HG03354 (cell line): ENCODE results near the gene MRPS23.

ENCODE experiments used
- ATAC-seq: cut with Tn5 transposase; IDR thresholded peaks from one replicate; pipeline ENCODE4 v1.9.1; 2021; ENCODE audit warnings: mild to moderate bottlenecking; ENCODE audit not compliant: unreplicated experiment, poor library complexity, severe bottlenecking

The MRPS23 gene

DNA sequence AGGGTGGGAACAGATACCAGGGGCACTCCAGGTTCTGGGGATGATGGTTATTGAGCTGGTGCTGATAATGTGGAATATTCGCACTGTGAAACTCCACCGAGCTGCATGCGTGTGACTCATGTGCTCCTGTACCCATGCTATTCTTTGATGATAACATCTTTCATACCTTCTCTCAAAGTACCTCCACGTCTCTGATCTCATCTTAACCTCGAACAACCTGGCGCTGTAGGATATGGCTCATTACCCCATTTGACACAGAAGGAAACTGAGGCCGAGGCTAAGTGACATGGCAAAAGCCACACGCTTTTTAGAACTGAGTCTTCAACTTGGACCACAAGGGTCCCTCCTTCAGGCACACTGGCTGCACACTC lies 30.2 kb upstream of the MRPS23 start:
- no peak for ATAC-seq

DNA sequence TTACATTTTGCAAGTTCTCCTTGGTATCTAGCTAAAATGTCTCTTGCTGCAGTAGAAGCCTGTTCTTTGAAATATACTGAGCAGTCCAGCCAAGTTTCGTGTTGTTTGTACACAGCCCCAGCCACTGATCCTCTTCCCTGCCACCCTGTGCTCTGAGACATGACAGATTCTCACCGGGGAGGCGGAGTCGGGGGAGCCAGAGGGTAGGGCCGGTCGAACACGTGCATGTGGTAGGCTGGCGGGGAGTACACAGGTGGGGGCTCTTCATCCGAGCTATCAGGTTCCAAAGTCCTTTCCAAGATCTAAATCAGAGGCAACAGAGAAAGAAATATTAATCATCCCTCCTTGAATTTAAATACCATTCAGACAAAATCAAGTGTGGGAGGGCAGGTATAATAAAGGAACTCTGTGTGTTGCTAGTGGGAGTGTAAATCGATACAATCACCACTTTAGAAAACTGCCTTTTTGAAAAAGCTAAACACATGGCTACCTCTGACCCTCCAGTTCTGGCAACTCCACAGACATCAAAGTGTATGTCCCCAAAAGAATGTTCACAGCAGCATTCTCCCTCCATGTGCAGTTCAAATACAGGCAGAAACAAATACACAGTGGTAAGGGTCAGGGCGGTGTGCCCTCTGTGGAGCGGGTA lies 29.7 kb upstream of the MRPS23 start:
- no peak for ATAC-seq

DNA sequence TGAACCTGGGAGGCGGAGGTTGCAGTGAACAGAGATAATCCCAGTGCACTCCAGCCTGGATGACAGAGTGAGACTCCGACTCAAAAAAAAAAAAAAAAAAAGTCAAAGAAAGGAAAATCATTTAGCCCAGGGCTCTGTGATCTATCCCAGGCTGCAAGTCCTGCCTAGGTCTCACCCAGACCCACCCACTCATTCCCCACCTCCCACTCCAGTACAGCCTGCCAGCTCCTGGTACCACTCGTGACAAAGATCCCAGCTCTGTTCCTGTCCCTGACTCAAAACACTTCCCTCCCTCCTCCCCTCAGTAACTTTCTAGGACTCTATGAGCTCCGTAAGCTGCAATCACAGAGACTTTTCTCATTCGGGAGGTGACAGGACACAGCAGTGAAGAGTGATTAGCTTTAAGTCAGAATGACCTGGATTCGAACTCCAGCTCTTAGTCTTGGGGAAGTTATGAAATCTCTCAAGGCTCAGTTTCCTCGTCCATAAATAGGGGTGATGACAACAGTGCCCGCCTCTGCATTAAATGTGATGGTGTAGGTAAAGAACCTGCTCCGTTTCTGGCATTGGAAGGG lies 28.0 kb upstream of the MRPS23 start:
- no peak for ATAC-seq

DNA sequence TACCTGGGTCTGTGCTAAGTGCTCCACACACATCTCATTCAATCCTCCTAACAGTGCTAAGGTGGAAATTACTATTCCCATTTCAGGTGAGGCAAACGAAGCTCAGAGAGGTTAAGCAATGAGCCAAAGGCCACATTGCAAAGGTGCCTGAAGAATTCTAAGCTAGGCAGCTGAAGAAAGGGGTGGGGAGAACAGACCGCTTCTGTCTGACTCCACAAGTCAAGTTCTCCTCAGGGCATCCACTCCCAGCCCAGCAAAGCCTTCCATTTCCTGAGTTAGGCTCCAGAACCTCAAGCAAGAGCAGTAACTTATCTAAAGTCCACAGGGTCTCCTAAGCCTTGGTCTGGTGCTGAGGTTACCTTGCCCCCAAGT lies 27.0 kb upstream of the MRPS23 start:
- no peak for ATAC-seq

DNA sequence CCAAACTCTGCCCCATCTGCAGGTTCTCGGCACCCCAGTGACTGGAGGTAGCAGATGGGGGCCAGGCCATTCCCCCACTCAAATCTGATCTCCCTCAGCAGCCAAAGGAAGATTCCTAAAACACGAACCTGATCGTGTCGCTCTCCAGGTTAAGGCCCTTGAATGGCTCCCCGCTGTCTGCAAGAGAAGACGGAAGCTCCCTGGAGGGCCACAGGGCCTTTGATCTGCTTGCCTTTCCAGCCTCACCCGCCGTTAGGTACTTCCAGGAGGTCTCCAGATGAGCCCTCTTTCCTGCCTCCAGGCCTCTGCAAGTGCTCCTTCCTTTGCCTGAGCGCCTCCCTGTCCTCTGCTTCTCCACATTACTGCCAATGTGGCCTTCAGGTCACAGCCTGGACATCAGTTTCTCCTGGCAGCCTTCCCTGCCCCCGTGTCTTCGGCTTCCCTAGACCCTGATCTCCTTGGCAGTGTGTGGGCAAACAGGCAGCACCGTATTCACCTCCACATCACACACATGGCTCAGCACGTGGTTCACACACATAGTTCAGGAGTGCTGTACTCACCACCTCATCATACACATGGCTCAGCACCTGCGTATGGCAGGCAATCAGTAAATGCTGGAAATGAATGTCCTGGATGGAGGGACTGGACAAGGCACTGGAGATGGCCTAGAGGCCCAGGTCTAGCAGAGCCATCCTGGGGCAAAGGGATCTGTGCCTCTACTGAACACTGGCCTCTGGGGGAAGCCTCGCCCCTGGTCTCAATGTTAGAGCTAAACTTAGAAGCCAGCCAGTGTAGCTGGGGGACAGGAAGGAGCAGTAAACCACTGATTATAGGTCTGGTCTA lies 26.4 kb upstream of the MRPS23 start:
- no peak for ATAC-seq

DNA sequence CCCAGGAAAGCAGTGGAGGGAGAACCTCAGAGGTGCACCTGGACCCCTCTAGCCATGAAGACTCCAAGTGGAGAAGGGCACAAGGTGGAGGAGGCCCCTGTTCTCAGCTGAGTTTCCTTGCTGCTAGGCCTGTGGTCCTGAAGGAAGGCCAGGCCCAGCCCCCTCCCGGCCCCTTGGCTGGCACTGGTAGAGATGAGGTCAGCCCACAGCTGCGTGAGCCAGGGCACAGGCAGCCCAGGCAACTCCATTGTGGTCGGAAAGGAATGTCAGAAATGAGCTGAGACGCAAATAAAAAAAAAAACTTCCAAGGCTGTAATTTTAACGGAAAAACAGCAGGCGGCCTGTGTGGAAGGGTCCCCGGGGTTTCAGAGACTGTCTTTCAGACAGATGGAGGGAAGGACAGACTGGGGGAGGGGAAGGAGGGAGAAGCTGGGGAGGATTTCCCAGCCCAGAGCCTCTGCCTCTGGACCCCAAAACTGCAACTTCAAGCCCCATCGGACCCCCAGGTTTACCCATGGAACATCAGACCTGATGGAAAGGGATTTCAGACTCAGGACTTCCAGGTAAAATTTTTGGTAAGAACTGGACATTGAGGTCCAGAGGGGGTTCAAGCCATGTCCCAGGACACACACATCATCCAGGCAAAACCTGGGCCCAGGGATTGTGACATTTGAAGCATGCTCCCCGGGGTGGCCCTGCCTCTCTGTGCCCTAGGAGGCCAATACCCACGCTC lies 25.6 kb upstream of the MRPS23 start:
- no peak for ATAC-seq

DNA sequence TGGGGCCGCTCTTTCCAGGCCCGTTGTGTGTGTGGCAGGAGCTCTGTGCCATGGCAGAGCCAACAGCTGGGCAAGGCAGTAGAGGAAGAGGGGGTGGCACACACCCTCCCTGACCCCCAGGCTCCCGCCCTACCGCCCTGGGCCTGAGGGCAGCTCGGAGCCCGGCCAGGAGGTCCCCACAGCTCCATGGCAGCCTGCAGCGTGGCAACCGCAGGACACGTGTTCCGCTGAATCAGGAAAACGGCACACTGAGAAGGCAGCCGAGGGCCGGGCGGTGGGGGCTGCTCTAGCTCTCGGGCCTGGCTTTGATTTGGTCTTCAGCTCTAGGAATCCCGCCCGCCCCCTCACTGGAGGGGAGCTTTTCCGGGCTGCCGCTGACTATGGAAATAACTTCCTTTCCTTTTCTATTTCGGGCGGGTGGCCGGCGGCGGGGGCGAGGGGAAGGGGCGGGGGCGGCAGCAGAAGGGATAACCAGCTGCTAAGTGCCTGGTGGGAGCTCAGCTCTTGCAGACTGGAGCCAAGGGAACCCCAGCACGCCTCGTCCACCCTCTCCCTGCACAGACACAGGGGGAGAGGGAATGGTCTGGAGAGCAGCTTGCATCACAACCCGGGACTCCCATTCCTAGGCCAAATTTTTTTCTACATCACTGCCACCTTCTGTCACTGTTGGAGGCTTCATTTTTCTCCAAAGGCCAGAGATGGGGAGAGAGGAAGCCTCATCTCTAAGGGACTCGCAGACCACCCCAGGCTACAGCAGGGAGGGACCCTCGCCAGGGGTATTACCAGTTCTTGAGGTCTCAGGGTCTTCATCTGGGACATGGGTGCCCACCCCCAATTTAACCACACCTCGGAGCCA lies 24.8 kb upstream of the MRPS23 start:
- no peak for ATAC-seq

DNA sequence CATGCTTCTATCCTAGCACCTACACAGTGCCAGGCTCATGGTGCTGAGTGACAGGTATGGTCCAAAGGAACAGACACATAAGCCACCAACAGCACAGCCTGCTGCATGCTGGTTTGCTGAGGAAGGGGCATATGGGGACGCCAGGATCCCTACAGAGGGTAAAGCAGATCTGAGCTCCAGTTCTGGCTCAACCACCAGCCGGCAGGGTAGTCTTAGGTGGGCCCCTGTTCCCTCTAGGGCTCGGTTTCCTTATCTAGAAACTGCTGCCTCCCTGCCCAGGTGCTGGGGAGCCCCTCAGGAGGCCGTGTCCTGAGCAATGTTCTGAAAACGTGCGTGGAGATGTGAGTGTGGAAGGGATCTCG lies 24.2 kb upstream of the MRPS23 start:
- ATAC-seq, result no peak

DNA sequence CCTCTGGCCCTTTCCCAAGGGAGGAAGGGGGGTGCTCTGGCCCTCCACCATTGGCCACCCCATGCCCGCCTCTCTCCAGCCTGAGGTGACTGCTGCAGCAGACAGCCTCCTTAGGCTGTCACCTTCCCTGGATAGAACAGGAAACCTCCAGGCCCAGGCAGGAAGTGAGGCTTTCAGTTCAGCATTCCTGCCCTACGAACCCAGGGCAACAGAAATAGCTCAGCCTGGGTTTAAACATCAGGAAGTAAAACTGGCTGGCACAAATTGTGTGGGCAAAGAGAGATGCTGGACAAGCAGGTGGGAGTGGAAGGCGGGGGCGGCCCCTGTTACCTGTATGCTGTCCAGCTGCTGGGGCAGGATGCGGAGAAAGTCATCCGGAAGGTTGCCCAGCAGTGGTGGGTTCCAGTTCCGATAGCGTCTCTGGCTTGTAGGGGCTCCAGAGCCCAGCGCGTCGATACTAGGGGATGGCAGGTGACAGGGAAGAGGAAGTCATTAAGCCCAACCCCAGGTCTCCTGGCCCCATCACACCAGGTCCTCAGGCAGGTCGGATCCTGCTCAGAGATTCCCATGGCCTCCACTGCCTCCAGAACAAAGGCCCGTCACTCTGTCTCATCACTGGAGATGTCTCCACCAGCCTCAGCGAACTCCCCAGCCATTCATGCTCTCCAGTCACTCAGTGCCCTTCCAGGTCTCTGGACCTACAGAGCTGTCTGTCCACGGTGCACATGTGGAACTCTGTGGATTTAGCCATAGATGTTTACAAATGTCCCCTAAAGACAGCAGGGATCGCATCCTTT lies 23.6 kb upstream of the MRPS23 start:
- no peak for ATAC-seq

DNA sequence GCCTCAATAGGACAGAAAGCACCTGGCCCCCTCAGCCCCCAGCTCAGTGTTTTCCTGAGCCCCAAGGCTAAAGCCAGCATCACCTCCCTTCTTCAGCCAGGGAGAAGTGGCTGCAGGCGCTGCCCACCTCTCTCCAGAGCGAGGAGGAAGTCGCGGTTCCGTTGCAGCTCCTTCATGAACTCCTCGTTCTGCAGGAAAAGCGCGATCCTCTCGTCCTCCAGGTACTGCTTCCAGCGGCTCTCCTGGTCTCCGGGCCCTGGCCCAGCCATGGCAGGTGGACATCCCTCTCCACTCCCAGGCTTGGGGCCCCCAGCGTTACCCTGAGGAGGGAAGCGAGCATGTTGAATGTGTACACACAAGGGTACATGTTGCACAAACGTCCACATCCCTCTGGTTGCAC lies 22.7 kb upstream of the MRPS23 start:
- no peak for ATAC-seq

DNA sequence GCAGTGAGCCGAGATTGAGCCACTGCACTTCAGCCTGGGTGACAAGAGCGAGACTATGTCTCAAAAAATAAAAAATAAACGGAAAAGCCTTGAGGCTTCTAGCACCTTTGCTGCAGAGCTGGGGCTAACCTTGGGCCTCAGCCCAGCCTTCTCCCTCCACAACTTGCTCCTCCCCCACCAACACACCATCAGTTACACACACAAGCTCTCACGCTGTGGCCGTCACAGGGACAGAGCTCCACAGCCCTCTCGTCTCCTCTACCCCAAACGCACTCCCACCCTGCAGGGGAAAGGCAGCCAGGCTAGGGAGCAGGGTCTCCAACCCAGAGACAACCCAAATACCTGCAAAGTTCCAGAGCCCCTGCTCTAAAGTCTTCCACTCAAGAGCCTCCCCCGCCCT lies 22.0 kb upstream of the MRPS23 start:
- no peak for ATAC-seq

DNA sequence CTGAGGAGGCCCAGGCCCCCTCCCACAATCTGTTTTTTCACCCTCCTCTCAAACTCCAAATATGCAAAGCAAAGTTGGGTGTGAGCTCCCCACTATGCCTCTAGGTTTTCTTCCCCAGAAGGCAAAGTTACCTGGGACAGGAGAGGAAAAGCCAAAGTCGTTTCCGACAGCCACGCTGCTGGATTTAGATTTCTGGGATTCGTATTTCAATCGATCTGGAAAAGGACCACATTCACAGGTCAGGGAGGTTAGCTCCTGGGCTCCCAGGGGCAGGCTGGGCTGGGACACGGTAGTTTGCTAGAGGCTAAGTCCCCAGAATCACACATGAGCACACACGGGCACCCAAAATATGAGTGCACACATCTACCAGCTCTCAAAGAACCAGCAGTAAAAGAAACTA lies 21.3 kb upstream of the MRPS23 start:
- ATAC-seq, result no peak

DNA sequence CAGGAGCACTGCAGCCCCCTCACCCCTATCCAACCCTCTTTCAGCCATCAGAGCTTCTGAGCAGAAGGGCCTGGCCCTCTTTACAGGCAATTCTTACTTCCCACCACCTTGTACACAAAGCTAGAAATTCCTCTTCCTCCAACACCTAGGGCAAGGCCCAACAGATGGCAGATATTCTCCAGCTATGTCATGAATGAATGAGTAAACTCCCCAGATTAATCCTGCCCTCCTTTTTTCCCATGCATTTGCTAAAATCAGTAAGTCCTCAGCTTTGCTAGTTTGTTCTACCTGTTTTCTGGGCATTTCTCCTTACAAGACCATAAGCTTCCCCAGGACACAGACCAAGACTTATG lies 20.4 kb upstream of the MRPS23 start:
- no peak for ATAC-seq

DNA sequence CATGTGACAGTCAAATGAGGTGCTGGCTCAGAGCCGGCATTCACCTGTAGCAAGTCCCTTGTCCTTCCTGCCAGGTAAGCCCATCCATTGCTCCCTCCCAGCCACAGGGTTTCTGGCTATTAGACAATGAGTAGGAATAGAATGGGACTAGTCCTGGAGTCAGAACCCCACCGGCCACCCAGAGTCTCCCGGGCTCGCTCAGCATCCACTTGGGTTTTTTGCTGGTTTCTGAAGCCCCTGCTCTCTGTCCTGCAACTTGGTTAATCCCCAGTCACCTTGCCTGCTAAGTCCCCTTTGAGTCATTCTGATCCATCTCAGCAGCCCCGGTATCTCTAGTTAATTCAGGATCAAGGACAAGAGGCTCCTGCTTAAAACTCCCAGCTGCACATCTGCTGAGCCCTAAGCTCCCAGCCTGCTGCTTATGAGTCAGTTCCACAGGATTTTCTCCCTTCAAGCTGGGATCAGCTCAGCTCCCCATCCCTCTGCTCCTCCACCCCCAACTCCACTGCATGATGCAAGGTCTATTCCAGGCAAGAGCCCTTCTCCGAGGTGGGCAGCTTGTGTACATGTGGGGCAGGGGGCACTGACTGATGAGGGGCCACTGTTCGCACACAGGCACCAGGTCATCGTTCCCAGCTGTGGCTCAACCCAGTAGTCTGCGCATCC lies 19.9 kb upstream of the MRPS23 start:
- no peak for ATAC-seq

DNA sequence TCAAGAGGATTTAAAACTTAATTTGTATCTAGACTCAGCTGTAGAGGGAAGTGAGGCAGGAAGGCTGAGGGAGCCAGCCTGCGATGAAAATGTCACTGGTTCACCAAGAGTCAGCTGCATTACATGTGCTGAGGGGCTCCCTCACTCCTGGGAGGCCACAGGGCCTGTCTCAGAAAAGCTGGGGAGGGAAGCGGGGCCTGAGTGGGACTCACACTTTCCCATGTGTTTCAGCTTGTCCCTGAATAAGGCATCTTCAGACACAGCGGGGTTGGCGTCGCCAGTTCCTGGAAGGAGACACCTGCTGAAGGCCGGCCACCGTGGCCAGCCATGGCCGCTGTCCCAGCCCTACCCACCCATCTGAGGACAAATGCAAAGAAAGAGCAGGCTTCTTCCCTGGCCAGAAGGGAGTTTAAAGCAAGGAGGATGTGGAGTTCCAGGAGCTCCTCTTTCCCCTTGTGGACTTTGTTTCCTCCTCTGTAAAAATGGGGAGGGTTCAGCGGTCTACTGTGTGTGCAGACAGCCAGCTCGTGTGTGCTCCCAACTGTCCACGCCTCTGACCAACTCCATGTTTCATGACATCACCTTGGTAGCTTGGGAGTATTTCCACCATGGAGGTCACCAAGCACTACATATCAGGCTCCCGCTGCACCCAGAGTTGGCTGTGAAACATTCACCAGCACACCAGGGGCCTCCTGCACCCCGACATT lies 19.2 kb upstream of the MRPS23 start:
- ATAC-seq, result no peak

DNA sequence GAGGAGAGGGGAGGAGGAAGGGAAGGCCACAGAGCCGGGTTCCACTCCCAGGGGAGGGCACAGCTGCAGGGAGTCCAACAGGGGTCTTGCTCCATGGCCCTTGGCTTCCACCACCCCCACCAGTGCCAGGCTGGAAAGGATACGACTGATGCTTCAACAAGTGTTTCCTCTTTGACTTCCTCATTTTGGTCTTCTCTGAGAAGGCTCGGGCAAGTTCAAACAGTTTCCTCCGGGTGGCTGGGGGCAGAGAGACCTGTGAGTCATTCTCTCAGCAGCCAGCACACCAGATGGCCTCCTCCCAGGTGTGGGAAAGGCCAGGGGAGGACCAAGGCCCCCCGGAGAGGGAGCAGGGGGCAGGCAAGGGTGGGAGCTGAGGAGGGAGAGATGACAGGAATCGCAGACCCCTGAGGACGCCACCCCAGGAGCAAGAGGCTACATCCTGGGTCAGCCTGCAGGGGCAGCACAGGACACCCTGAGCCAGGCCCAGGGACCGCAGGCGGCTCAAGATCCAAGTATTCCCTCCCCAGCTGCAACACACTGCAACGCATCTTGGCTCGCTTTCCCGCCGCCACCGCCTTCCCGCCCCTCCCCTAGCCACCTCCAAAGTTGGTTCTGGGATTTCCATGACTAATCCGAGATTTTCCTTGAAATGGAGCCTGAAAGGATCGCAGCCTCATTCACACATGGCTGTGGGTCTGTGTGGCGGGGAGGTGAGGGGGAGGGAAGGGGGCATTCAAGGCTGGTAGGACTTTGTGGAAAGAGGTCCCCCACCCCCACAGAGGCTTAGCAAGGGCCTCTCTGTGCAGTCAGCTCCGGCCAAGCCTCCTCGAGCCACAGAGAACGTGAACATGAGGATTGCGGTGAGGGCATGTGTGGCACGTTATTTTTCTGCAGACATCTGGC lies 18.4 kb upstream of the MRPS23 start:
- ATAC-seq, result peak; percentile 89

DNA sequence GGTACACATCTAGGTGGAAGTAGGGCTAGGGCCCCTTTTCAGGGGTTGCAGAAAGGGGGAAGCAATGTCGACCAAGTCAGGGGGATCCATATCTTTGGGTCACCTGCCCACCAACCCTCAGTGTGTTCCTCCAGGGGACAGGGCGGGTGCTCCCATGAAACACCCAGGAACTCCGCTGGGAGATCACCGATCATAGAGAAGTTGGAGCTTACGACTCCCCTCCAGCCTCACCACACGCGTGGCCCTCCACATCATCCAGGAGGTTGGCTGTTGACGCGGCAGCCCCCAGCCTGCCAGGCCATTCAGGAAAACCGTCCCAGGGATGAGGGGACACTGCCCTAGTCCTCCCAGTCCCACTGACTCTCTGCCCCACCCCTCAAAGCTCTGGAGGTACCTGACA lies 17.3 kb upstream of the MRPS23 start:
- ATAC-seq, result no peak
